GM19239 (cell line): ENCODE results near the gene MICB.
"Not testable (repeated sequence)": the region's sequence is repeated elsewhere in the genome, so short reads cannot be mapped to it uniquely, and the experiment has no call there.

Source experiments
- DNase-seq: peaks from one replicate; pipeline ENCODE4 v3.0.0; 2011; ENCODE audit warnings: low spot score; ENCODE audit not compliant: insufficient read length
- FAIRE-seq: peaks from 2 replicates; lab custom pipeline; 2011; peaks lifted over from hg19 to GRCh38; lab: Jason Lieb, UNC

MICB gene

GRCh38 chr6:31496826-31497225, 1.1 kb upstream of the MICB start:
- DNase-seq, FAIRE-seq: not testable (repeated sequence)

- no peak for DNase-seq
- FAIRE-seq, result no peak
These were observed 803 bp downstream of the MICB start for GRCh38 chr6:31498748-31499147.

DNA sequence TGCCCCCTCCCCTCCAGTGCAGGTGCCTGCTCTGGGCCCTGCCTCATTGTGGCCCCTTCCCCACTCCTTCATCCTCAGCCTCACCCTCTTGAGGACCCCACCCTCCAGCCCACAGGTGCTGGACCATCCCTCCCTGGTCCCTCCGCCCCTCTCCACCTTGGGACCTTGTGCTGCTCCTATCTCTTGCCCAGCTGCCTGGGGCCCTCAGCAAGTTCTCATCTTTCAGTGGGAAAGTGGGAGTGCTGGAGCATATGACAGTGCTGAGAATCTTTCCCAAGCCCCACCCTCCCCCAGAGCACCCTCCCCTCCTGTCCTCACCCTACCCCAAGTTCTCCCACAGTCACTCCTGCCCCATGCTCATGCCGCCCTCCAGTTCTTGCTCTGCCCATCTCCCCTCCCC, 1.7 kb downstream of the MICB start:
- not testable (repeated sequence) for FAIRE-seq, DNase-seq

DNA sequence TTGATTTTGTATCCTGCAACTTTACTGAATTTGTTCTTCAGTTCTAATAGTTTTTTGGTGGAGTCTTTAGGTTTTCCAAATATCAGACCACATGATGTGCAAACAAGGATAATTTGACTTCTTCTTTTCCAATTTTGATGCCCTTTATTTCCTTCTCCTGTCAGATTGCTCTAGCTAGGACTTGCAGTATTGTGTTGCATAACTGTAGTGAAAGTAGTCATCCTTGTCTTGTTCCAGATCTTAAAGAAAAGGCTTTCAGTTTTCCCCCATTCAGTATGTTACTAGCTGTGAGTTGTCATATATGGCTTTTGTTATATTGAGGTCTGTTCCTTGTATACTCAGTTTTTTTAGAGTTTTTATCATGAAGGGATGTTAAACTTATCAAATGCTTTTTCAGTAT, 4.6 kb downstream of the MICB start:
- no peak for FAIRE-seq

GRCh38 chr6:31509036-31509435, 11.1 kb downstream of the MICB start:
- not testable (repeated sequence) for DNase-seq, FAIRE-seq

More for the DNA sequence above, 4.6 kb downstream of the MICB start:
- DNase-seq, result no peak

DNA sequence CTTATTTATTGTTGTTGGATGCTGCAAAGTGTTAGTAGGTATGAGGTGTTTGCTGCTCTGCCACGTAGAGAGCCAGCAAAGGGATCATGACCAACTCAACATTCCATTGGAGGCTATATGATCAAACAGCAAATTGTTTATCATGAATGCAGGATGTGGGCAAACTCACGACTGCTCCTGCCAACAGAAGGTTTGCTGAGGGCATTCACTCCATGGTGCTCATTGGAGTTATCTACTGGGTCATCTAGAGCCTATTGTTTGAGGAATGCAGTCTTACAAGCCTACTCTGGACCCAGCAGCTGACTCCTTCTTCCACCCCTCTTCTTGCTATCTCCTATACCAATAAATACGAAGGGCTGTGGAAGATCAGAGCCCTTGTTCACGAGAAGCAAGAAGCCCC, 12.1 kb downstream of the MICB start:
- DNase-seq (no peak), FAIRE-seq (no peak)

DNA sequence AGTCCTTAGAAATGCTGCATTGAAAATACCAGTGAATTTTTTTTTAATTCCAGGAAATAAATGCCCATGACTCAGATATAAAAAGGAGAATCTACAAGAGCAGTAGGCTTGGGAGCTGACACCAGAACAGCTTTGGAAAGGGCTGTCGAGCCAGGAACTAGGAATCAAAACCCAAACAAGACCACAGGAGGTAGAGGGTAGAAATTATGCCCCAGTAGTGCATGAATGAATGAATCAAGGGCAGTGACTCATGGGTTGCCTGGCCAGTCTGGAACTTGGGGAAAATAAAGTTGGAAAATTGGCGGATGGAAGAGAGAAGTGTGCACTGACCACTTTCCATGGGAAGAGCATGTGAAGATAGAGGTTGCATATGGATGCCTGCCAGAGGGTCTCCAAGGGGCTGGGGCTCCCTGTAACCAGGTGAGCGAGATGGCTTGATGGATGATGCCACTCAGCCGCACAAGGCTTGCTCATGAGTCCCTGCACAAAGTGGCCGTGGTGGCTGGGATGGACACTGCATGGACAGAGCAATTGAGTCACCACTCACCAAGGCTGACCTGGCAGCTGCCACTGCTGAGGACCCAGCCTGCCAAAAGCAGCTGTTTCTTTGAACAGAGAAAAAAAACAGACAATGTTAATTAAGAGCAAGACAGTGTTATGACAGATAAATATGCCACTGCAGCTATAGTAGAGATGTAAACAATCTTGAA, 15.7 kb downstream of the MICB start:
- DNase-seq (no peak), FAIRE-seq (no peak)

GRCh38 chr6:31521835-31522234, 23.9 kb downstream of the MICB start:
- FAIRE-seq, result no peak
- no peak for DNase-seq

- FAIRE-seq (no peak), DNase-seq (no peak)
These were observed 27.6 kb downstream of the MICB start for GRCh38 chr6:31525553-31525931.

DNA sequence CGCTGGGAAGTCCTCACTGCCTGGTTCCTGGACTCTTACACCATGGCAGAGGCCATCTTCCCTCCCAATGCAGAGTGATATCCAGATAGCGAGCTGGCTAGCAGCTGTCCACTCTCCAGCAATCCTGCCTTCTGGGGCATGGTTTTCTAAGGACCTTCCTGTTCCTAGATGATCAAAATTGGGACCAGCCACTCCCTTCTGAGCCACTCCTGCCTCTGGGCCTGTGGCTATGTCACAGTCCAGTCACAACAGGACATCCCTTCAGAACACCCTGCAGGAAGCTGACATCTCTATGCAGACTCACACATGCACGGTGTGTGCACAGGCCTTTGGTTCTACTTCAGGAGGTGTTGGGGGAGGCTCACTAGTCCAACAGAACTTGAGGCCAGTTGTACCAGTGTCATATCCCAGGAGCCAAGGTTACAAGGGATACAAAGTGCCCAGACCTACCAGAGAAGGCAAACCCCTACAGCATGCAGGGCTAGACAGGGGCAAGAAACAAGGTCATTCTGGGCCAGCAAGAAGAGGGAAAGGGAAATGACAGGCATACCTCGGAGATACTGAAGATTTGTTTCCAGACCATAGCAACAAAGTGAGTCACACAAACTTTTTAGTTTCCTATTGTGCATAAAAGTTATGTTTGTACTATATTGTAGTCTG, 28.1 kb downstream of the MICB start:
- FAIRE-seq, result no peak
- DNase-seq, result no peak

DNA sequence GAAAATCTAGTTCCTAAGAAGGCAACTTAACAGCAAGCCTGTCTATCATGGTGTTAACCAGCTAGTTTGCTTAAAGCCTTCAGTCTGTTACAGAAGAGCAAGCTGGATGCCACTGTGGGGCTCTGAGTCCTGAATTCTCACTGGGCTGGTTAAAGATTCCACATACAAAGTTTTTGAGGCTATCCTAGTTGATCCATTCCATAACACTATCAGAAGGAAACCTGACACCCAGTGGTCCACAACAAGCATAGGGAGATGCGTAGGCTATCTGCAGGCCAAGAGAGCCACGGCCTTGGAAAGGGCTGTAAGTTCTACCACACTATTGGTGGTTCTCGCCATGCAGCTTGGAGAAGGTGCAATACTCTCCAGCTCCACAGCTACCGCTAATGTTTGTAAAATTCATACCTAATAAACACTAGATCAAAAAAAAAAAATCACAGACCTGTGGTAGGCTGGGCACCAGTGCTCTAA, 30.4 kb downstream of the MICB start:
- no peak for FAIRE-seq
- DNase-seq, result no peak

- DNase-seq, result no peak
- FAIRE-seq, result no peak
These were observed 30.9 kb downstream of the MICB start, which contains the start of gene MCCD1 for GRCh38 chr6:31528821-31529328. Gene MCCD1 (plus strand): TSS chr6:31528962. CDS start chr6:31529015, 53 bp downstream.

DNA sequence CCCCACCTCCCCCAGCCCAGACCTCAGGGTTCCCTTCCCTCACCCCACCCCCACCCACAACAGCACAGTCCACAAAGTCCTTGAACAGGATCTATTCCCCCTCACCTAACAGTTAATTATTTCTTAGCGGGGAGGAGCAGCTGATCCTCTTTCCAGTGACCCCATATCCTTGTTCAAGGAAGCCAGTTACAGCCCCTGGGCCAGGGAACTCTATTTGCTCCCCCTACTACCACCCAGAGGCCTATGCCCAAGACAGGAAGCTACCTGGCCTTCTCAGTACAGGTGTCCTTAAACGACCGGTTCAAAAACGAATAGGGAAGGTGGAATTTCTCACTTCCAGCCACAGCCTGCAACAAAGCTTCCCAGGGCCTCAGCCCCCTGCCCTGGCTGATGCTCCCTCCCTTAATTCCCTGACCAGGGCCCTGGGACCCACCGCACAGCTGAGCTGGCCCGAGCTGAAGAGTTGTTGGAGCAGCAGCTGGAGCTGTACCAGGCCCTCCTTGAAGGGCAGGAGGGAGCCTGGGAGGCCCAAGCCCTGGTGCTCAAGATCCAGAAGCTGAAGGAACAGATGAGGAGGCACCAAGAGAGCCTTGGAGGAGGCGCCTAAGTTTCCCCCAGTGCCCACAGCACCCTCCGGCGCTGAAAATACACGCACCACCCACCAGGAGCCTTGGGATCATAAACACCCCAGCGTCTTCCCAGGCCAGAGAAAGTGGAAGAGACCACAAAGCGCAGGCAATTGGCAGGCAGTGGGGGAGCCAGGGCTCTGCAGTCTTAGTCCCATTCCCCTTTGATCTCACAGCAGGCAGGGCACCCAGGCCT, 31.6 kb downstream of the MICB start:
- no peak for DNase-seq
- FAIRE-seq, result no peak

DNA sequence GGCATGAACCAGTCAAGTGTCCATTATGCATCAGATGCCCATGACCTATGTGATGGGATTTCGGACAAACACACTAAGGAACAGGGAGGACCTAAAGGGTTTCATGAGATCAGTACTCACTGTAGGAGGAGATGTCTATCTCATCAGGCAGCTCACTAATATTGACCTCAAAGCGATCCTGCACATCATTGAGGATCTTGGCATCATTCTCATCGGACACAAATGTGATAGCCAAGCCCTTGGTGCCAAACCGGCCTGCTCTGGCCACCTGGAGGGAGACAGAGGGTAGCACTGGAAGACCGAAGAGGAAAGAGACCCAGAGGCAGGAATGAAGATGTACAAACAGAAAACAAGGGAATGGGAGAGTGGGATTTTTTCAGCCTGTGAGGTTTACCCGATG, 32.7 kb downstream of the MICB start:
- FAIRE-seq (no peak), DNase-seq (no peak)

DNA sequence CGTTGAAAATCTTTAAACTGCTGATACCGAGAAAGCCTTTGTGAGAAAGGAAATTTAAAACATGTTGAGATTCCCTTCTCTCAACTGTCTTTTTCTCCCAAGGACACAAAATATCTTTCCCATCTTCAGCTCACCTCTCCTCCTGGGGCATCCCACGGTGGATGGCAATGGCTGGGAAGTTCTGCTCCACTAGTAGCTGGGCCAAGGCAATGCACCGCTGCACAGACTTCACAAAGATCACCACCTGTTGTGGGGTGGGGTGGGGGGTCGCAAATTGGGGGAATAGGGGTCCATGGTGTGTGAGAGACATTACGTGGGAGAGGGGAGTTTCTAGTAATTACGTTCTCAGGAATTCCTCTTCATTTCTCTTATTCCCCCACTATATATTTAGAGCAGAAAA, 33.2 kb downstream of the MICB start:
- DNase-seq (no peak), FAIRE-seq (no peak)

DNA sequence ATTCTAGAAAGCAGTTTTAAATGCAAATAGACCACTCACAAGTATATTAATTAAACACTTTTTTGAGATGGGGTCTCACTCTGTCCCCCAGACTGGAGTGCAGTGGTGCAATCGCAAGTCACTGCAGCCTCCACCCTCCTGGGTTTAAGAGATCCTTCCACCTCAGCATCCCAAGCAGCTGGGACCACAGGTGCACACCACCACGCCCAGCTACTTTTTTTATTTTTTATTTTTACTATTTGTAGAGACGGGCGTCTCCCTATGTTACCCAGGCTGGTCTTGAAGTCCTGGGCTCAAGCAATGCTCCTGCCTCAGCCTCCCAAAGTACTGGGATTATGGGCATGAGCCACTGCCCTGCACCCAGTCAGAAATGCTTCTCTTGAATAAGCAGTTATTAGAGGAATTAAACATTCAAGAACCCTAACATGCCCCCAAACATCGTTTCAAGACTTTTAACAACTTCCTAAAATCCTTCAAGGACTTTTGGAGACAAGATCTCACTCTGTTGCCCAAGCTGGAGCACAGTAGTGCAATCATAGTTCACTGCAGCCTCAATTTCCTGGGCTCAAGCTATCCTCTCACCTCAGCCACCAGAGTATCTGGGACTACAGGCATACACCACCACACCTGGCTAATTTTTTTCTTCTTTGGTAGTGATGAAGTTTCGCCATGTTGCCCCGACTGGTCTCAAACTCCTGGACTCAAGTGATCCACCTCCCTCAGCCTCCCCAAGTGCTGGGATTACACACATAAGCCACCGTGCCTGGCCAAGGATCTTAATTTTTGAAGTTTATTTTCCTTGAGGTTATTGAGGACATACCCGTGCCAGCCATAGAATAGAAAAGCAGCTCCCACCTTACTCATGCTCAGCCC, 34.1 kb downstream of the MICB start:
- DNase-seq (no peak), FAIRE-seq (no peak)

DNA sequence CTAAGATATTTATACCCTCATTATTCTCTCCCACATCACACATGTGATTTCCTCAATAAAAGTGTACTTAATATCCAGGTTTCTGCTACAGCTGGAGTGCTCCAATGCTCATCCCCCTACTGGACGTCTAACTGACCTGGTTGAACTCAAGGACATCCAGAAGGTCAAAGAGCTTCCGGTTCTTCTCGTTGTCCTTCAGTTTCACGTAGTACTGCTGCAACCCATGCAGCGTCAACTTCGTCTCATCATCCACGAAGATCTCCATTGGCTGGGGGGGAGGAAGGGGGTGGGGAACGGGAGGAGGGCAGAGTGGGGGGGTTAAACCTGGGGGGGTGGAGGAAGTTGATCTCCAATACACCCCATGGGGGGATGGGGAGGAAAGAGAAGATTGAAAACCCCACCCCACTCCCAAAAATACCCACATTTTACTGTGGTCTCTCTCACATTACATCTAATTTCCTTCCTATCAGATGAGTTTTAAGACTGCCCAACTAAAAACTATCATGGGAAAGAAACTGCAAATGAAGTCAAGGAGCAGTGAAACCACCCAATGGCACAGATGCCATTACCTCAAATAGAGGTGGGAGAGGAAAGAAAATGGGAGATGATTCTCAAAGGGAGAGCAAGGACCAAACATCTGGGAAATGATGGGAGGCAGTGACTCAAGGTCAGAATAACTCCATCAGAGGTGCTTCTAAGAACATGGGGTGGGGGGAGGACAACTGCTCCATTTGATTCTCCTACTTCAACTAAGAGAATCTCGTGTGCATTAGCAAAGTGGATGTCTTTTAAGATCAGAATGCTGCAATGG, 34.9 kb downstream of the MICB start:
- FAIRE-seq (no peak), DNase-seq (no peak)

DNA sequence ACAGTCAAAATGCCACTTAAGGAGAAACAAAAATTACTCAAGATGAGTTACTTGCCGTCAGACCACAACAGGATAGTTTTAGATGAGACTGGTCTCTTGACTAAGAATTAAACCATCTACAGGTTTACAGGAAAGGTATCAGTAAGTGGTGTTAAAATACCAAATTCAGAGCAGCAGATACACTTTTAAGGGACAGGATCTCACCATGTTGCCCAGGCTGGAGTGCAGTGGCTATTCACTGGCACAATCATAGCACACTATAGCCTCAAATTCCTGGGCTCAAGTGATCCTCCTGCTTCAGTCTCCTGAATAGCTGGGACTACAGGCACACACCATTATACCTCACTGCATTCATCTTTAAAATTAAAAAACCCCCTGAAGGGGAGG, 35.5 kb downstream of the MICB start:
- no peak for DNase-seq

DNA sequence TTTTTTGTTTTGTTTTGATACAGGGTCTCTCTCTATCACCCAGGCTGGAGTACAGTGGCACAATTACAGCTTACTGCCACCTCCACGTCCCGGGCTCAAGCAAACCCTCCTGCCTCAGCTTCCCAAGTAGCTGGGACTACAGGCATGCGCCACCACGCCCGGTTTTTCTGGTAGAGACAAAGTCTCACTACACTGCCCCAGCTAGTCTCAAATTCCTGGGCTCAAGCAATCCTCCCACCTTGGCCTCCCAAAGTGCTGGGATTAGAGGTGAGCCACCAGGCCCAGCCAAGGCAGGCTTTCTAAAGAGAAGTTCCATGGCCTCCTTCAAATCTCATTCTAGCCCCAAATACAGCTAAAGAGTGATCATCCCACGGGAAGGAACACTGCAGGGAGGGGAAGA, 36.1 kb downstream of the MICB start:
- no peak for DNase-seq
- no peak for FAIRE-seq

More for the DNA sequence above, 35.5 kb downstream of the MICB start:
- no peak for FAIRE-seq
